A549 (cell line): Measurements from ENCODE around the gene MLLT10. TPM values are rescaled to one million over a fixed set of nuclear protein-coding genes. Genes with fewer than 3 reads are reported as not detected.

Experiments used
- ATAC-seq, 2 experiments: fragments of 200-7000 bp in 1 of 2; fragments of >200 bp in 1 of 2; cut with Nextera tagmentation in 1 of 2; cut with Tn5 transposase in 1 of 2; 3 replicates each; pipeline versions ENCODE4 v1.8.0 to v1.9.1; 2018 to 2020; ENCODE audit warnings: mild to moderate bottlenecking in 1 of 2, moderate library complexity in 1 of 2
- CTCF ChIA-PET: fragments of 300-600 bp; sonication (Branson Sonifier 250); formaldehyde crosslinking; extraction: SDS; loops from one replicate; lab custom pipeline; 2021; ENCODE audit warnings: antibody characterized with exemption, inconsistent platforms; lab: Yijun Ruan, JAX
- POLR2A ChIA-PET: fragments of 350-600 bp; formaldehyde crosslinking; extraction: SDS; loops from one replicate; lab custom pipeline; 2021; ENCODE audit warnings: antibody characterized with exemption, inconsistent platforms; lab: Yijun Ruan, JAX
- DNase-seq, 2 experiments: peaks; one replicate each; pipeline versions ENCODE4 v3.0.0 to v3.0.0-alpha.2; 2011 to 2016; ENCODE audit warnings: low read depth in 1 of 2, low spot score in 1 of 2
- FAIRE-seq: peaks from 2 replicates; lab custom pipeline; 2011; peaks lifted over from hg19 to GRCh38; lab: Jason Lieb, UNC
- H3K27ac ChIP-seq, 2 experiments: fragments of >200 bp; sonication (Bioruptor Twin); formaldehyde crosslinking; 3 replicates each; pipeline ENCODE4 v1.5.1; 2016 to 2017
- H3K4me1 ChIP-seq: fragments of >200 bp; sonication (Bioruptor Twin); formaldehyde crosslinking; 3 replicates; pipeline ENCODE4 v1.6.1; 2016
- H3K4me2 ChIP-seq: fragments of >200 bp; sonication (Bioruptor Twin); formaldehyde crosslinking; 3 replicates; pipeline ENCODE4 v1.6.1; 2016
- H3K4me3 ChIP-seq: fragments of >200 bp; sonication (Bioruptor Twin); formaldehyde crosslinking; 3 replicates; pipeline ENCODE4 v1.5.1; 2016
- H3K9me3 ChIP-seq: fragments of >200 bp; sonication (Bioruptor Twin); formaldehyde crosslinking; 3 replicates; pipeline ENCODE4 v1.6.1; 2016
- BHLHE40 ChIP-seq: IDR thresholded peaks from 2 replicates; pipeline ENCODE4 v1.6.1; 2012; ENCODE audit warnings: low read depth, low read length, inconsistent platforms
- CHD2 ChIP-seq: fragments of 150-350 bp; IDR thresholded peaks from 2 replicates; pipeline ENCODE4 v1.6.1; 2014; ENCODE audit warnings: low read length; ENCODE audit not compliant: partially characterized antibody
- CHD4 ChIP-seq: fragments of 200-600 bp; sonication (generic); IDR thresholded peaks from 2 replicates; pipeline ENCODE4 v1.6.1; 2016; ENCODE audit warnings: antibody characterized with exemption, mild to moderate bottlenecking, borderline replicate concordance
- E2F6 ChIP-seq: IDR thresholded peaks from 2 replicates; pipeline ENCODE4 v1.6.1; 2012; ENCODE audit warnings: low read depth, borderline replicate concordance
- GATA3 ChIP-seq: IDR thresholded peaks from 2 replicates; pipeline ENCODE4 v1.6.1; 2012; ENCODE audit warnings: borderline replicate concordance
- HEYL ChIP-seq: fragments of 250-450 bp; sonication (Bioruptor Pico); IDR thresholded peaks from 2 replicates; pipeline ENCODE4 v1.8.0; 2021; ENCODE audit warnings: mild to moderate bottlenecking, moderate library complexity
- HOXA7 ChIP-seq: fragments of 250-450 bp; sonication (Bioruptor Pico); IDR thresholded peaks from 2 replicates; pipeline ENCODE4 v1.5.0; 2020; ENCODE audit warnings: mild to moderate bottlenecking, moderate library complexity
- HOXB13 ChIP-seq: fragments of 250-450 bp; sonication (Bioruptor Pico); IDR thresholded peaks from 2 replicates; pipeline ENCODE4 v1.5.0; 2020; ENCODE audit warnings: low read depth, mild to moderate bottlenecking, moderate library complexity
- MAFK ChIP-seq: fragments of 450-650 bp; IDR thresholded peaks from 2 replicates; pipeline ENCODE4 v1.6.1; 2014; ENCODE audit not compliant: partially characterized antibody
- NR3C1 ChIP-seq: fragments of >200 bp; sonication (Bioruptor Twin); formaldehyde crosslinking; IDR thresholded peaks from 3 replicates; pipeline ENCODE4 v1.6.1; 2017
- PHF8 ChIP-seq: fragments of 200-600 bp; sonication (generic); IDR thresholded peaks from 2 replicates; pipeline ENCODE4 v1.6.1; 2016; ENCODE audit warnings: low read depth, mild to moderate bottlenecking, antibody characterized with exemption, moderate library complexity, borderline replicate concordance
- POLR2AphosphoS2 ChIP-seq: conservative IDR thresholded peaks from 2 replicates; pipeline ENCODE4 v1.6.1; 2012; ENCODE audit warnings: low read length, improper control_type of control experiment, inconsistent platforms
- RAD21 ChIP-seq, 2 experiments: fragments of >200 bp in 1 of 2; sonication (Bioruptor Twin) in 1 of 2; formaldehyde crosslinking in 1 of 2; IDR thresholded peaks in 1 of 2; conservative IDR thresholded peaks in 1 of 2; 2 replicates in 1 of 2; 3 replicates in 1 of 2; pipeline ENCODE4 v1.6.1; 2012 to 2018; ENCODE audit warnings: inconsistent platforms in 1 of 2
- RCOR1 ChIP-seq: fragments of 150-350 bp; IDR thresholded peaks from 2 replicates; pipeline ENCODE4 v1.6.1; 2014; ENCODE audit warnings: antibody characterized with exemption, low read length, low read depth
- RNF2 ChIP-seq: fragments of 200-600 bp; sonication (generic); IDR thresholded peaks from 2 replicates; pipeline ENCODE4 v1.6.1; 2016; ENCODE audit warnings: low read depth, mild to moderate bottlenecking, antibody characterized with exemption, moderate library complexity, borderline replicate concordance
- TFCP2L1 ChIP-seq: fragments of 250-450 bp; sonication (Bioruptor Pico); IDR thresholded peaks from 2 replicates; pipeline ENCODE4 v1.5.0; 2021; ENCODE audit warnings: mild to moderate bottlenecking
- WGBS: methylation state at CpG from one replicate; pipeline ENCODE4 v1.1.6; 2017; ENCODE audit errors: missing lambda C conversion rate; 5-methylcytosine and 5-hydroxymethylcytosine counted together
- polyA plus RNA-seq, 4 experiments: library from polyadenylated mRNA; depleted of rRNA in 3 of 4; stranded (reverse); fragments of >200 nt; fragmentation: RNase III in 1 of 4; extraction: RNeasy Plus Mini Kit Qiagen cat#74134 plus additional on column Dnase treatment in 1 of 4; gene quantifications; 2 replicates in 3 of 4; 3 replicates in 1 of 4; pipeline ENCODE4 v1.2.3, GENCODE V29; 2011 to 2017
- TF ChIP-seq, protein P1 (sequence below): IDR thresholded peaks from 2 replicates; pipeline ENCODE4 v1.6.1; 2012
- TF ChIP-seq, protein P2 (sequence below): fragments of >200 bp; sonication (Bioruptor Twin); formaldehyde crosslinking; IDR thresholded peaks from 2 replicates; pipeline ENCODE4 v1.6.1; 2016
- TF ChIP-seq, protein P3 (sequence below): fragments of >200 bp; sonication (Bioruptor Twin); formaldehyde crosslinking; IDR thresholded peaks from 3 replicates; pipeline ENCODE4 v1.5.1; 2016
- TF ChIP-seq, protein P4 (sequence below): fragments of 250-450 bp; sonication (Bioruptor Pico); IDR thresholded peaks from 2 replicates; pipeline ENCODE4 v1.5.0; 2020; ENCODE audit warnings: low read depth, mild to moderate bottlenecking, moderate library complexity
- TF ChIP-seq, protein P5 (sequence below): fragments of 150-350 bp; IDR thresholded peaks from 2 replicates; pipeline ENCODE4 v1.6.1; 2014; ENCODE audit warnings: low read depth, mild to moderate bottlenecking, low read length
- TF ChIP-seq, protein P6 (sequence below): fragments of 200-600 bp; sonication (generic); IDR thresholded peaks from 2 replicates; pipeline ENCODE4 v1.6.1; 2016; ENCODE audit warnings: antibody characterized with exemption, mild to moderate bottlenecking, moderate library complexity

The MLLT10 gene
- polyA plus RNA-seq, 2 of the 4 experiments (the other 2 are of a cell fraction), result 41.7 to 54.1 TPM

- no peak for DNase-seq
- FAIRE-seq, result no peak
- ATAC-seq, result no peak
- Histone ChIP-seq H3K4me2 (no peak overlapping the region), H3K4me3 (no peak overlapping the region)
- CTCF ChIA-PET, result interaction anchor here (0.7 kb wide), 1 partner anchor 39 kb away, joined by 4 read pairs; no protein-coding TSS in a partner anchor
- TF ChIP-seq HOXA7 (CRISPR knock-in tag), result no peak
- no peak for TF ChIP-seq HOXB13 (CRISPR knock-in tag)
- no peak for TF ChIP-seq GATA3
- TF ChIP-seq TFCP2L1 (CRISPR knock-in tag), result no peak
- no peak for TF ChIP-seq CHD2
- TF ChIP-seq RNF2, result no peak
- no peak for TF ChIP-seq NR3C1
- no peak for TF ChIP-seq BHLHE40
- no peak for TF ChIP-seq E2F6
- TF ChIP-seq, protein P1, sequence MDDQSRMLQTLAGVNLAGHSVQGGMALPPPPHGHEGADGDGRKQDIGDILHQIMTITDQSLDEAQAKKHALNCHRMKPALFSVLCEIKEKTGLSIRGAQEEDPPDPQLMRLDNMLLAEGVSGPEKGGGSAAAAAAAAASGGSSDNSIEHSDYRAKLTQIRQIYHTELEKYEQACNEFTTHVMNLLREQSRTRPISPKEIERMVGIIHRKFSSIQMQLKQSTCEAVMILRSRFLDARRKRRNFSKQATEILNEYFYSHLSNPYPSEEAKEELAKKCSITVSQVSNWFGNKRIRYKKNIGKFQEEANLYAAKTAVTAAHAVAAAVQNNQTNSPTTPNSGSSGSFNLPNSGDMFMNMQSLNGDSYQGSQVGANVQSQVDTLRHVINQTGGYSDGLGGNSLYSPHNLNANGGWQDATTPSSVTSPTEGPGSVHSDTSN, result no peak
- TF ChIP-seq CHD4, result no peak
- TF ChIP-seq RAD21 (conservative IDR thresholded peaks at IDR 0.05 in 1 of 2, IDR thresholded peaks at IDR 0.05 in 1 of 2), result no peak
- no peak for TF ChIP-seq PHF8
- TF ChIP-seq, protein P2, sequence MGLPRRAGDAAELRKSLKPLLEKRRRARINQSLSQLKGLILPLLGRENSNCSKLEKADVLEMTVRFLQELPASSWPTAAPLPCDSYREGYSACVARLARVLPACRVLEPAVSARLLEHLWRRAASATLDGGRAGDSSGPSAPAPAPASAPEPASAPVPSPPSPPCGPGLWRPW, result no peak
- TF ChIP-seq, all 56 proteins: peak for 0
- POLR2A ChIA-PET, result no interaction called here
- Histone ChIP-seq H3K9me3 (no peaks in the 10 kb centered on the region), H3K4me1 (no peaks in the 10 kb centered on the region), H3K27ac (no peak overlapping the region)
- 91% methylated on average over 3 of the region's 3 CpGs for WGBS
These were observed 91.7 kb downstream of the MLLT10 start for GRCh38 chr10:21625623-21626229.

DNA sequence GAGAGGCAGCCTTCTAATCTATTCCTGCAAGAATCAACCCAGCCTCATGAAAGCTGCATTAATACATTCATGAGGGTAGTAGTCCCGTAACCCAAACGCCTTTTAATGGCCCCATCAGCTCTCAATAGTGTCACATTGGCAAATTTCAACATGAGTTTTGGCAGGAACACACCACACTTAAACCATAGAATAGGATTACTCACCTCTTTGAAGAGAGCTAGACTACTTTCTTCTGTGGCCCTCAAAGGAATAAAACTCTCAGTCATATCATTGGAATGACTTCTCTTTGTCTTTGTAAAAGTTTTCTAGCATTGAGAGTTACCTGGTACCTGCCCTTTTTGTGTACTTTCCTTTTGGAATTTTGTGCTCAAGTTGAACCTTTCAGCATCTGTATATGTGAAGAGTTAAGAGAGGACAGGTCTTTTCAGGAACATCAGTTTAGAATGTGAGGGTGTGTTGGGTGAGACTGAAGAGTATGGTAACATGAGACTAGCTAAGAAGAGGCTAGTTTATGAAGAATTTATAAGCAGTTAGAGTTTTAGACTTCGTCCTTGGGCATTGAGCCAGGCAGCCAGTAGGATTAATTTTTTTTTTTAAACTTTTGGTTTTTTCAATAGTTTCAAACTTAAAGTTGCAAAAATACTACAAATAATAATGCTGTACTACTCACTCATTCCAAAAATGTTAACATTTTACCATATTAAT is 92.6 kb downstream of the MLLT10 start:
- no peak for TF ChIP-seq HOXA7 (CRISPR knock-in tag)
- peak; percentile 43 for TF ChIP-seq MAFK
- TF ChIP-seq, all 56 proteins: peak for 1
- ATAC-seq, result 0 out of 6 replicates have a peak, but pooled peaks of 1 of the 2 experiments have one; percentile 33
- Histone ChIP-seq H3K27ac (no peak overlapping the region), H3K4me3 (no peak overlapping the region), H3K4me2 (no peak overlapping the region), H3K9me3 (no peaks in the 10 kb centered on the region), H3K4me1 (no peaks in the 10 kb centered on the region)
- WGBS, result 84% methylated on average over 3 of the region's 3 CpGs
- FAIRE-seq, result no peak
- DNase-seq, result no peak
- CTCF ChIA-PET, result interaction anchor here (0.7 kb wide), 1 partner anchor 38 kb away, joined by 4 read pairs; no protein-coding TSS in a partner anchor
- POLR2A ChIA-PET, result no interaction called here

DNA sequence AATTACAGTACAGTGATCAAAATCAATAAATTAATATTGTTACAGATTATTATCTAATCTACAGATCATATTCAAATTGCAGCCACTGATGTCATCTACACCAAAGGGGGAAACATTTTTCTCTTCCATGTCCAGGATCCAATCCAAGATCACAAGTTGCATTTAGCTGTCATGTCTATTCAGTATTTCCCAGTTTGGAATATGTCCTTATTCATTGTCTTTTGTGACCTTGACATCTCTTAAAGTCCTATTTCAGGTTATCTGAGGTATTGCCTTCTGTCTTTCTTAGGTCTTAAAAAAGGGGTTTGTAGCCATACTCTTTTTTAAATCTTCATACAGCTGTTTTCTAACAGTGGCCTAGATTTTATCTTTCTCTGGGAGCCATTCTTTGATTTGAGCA is 93.3 kb downstream of the MLLT10 start:
- no peak overlapping the region for H3K27ac ChIP-seq
- H3K9me3 ChIP-seq, result no peaks in the 10 kb centered on the region
- FAIRE-seq (no peak), DNase-seq (no peak), ATAC-seq (no peak)
- 0 out of 3 replicates have a peak, but pooled peaks cover 5% of the 10 kb centered on the region for H3K4me1 ChIP-seq
- no peak overlapping the region for H3K4me3 ChIP-seq
- H3K4me2 ChIP-seq, result no peak overlapping the region
- CTCF ChIA-PET, result interaction anchor here (1.1 kb wide), 2 partner anchors 18 to 131 kb away, joined by 3 to 4 read pairs; no protein-coding TSS in a partner anchor
- POLR2A ChIA-PET, result no interaction called here
- TF ChIP-seq, protein P3, sequence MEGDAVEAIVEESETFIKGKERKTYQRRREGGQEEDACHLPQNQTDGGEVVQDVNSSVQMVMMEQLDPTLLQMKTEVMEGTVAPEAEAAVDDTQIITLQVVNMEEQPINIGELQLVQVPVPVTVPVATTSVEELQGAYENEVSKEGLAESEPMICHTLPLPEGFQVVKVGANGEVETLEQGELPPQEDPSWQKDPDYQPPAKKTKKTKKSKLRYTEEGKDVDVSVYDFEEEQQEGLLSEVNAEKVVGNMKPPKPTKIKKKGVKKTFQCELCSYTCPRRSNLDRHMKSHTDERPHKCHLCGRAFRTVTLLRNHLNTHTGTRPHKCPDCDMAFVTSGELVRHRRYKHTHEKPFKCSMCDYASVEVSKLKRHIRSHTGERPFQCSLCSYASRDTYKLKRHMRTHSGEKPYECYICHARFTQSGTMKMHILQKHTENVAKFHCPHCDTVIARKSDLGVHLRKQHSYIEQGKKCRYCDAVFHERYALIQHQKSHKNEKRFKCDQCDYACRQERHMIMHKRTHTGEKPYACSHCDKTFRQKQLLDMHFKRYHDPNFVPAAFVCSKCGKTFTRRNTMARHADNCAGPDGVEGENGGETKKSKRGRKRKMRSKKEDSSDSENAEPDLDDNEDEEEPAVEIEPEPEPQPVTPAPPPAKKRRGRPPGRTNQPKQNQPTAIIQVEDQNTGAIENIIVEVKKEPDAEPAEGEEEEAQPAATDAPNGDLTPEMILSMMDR, result no peak
- TF ChIP-seq, protein P4, sequence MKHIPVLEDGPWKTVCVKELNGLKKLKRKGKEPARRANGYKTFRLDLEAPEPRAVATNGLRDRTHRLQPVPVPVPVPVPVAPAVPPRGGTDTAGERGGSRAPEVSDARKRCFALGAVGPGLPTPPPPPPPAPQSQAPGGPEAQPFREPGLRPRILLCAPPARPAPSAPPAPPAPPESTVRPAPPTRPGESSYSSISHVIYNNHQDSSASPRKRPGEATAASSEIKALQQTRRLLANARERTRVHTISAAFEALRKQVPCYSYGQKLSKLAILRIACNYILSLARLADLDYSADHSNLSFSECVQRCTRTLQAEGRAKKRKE (CRISPR knock-in tag), result no peak
- no peak for TF ChIP-seq HEYL (CRISPR knock-in tag)
- TF ChIP-seq, protein P5, sequence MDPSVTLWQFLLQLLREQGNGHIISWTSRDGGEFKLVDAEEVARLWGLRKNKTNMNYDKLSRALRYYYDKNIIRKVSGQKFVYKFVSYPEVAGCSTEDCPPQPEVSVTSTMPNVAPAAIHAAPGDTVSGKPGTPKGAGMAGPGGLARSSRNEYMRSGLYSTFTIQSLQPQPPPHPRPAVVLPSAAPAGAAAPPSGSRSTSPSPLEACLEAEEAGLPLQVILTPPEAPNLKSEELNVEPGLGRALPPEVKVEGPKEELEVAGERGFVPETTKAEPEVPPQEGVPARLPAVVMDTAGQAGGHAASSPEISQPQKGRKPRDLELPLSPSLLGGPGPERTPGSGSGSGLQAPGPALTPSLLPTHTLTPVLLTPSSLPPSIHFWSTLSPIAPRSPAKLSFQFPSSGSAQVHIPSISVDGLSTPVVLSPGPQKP, result no peak
- TF ChIP-seq RCOR1, result no peak
- no peak for TF ChIP-seq BHLHE40
- TF ChIP-seq, protein P6, sequence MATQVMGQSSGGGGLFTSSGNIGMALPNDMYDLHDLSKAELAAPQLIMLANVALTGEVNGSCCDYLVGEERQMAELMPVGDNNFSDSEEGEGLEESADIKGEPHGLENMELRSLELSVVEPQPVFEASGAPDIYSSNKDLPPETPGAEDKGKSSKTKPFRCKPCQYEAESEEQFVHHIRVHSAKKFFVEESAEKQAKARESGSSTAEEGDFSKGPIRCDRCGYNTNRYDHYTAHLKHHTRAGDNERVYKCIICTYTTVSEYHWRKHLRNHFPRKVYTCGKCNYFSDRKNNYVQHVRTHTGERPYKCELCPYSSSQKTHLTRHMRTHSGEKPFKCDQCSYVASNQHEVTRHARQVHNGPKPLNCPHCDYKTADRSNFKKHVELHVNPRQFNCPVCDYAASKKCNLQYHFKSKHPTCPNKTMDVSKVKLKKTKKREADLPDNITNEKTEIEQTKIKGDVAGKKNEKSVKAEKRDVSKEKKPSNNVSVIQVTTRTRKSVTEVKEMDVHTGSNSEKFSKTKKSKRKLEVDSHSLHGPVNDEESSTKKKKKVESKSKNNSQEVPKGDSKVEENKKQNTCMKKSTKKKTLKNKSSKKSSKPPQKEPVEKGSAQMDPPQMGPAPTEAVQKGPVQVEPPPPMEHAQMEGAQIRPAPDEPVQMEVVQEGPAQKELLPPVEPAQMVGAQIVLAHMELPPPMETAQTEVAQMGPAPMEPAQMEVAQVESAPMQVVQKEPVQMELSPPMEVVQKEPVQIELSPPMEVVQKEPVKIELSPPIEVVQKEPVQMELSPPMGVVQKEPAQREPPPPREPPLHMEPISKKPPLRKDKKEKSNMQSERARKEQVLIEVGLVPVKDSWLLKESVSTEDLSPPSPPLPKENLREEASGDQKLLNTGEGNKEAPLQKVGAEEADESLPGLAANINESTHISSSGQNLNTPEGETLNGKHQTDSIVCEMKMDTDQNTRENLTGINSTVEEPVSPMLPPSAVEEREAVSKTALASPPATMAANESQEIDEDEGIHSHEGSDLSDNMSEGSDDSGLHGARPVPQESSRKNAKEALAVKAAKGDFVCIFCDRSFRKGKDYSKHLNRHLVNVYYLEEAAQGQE, result no peak
- no peak for TF ChIP-seq POLR2AphosphoS2
